Lung (tissue), 12 donors: Measurements from ENCODE around the gene STX1A. TPM values are rescaled to one million over a fixed set of nuclear protein-coding genes. Genes with fewer than 3 reads are reported as not detected.

Experiments
- ATAC-seq: fragments of 200-7000 bp; cut with Tn5 transposase; one replicate; pipeline ENCODE4 v1.9.1; 2020; ENCODE audit warnings: moderate number of reproducible peaks; ENCODE audit not compliant: insufficient read depth, low FRiP score
- DNase-seq, 3 donors: peaks; one replicate each; pipeline ENCODE4 v3.0.0-alpha.2; 2013 to 2017
- H3K27ac ChIP-seq, 2 donors: one replicate each; pipeline ENCODE4 v1.5.1; 2013; ENCODE audit warnings: mild to moderate bottlenecking in 2 of 2, moderate library complexity in 2 of 2, control low read depth in 1 of 2, inconsistent platforms in 1 of 2, low read depth in 1 of 2, low read length in 1 of 2
- H3K27me3 ChIP-seq, 3 donors: one replicate each; pipeline ENCODE4 v1.5.1; 2013; ENCODE audit warnings: low read length in 2 of 3; ENCODE audit not compliant: control insufficient read depth in 3 of 3, insufficient read depth in 3 of 3
- H3K36me3 ChIP-seq, 4 donors: one replicate each; pipeline ENCODE4 v1.5.1; 2013; ENCODE audit warnings: low read length in 4 of 4, mild to moderate bottlenecking in 1 of 4, moderate library complexity in 1 of 4; ENCODE audit not compliant: control insufficient read depth in 4 of 4, insufficient read depth in 4 of 4
- H3K4me1 ChIP-seq, 5 donors: one replicate each; pipeline ENCODE4 v1.5.1; 2013; ENCODE audit warnings: low read length in 5 of 5, mild to moderate bottlenecking in 2 of 5, moderate library complexity in 1 of 5; ENCODE audit not compliant: control insufficient read depth in 5 of 5, insufficient read depth in 5 of 5
- H3K4me3 ChIP-seq: one replicate; pipeline ENCODE4 v1.5.1; 2013; ENCODE audit warnings: mild to moderate bottlenecking, control low read depth, moderate library complexity
- H3K9ac ChIP-seq, 2 donors: one replicate each; pipeline ENCODE4 v1.5.1; 2013; ENCODE audit warnings: low read length in 2 of 2, control low read depth in 1 of 2; ENCODE audit not compliant: insufficient read depth in 1 of 2
- H3K9me3 ChIP-seq, 4 donors: one replicate each; pipeline ENCODE4 v1.5.1; 2013; ENCODE audit warnings: low read length in 3 of 4, mild to moderate bottlenecking in 1 of 4, moderate library complexity in 1 of 4; ENCODE audit not compliant: control insufficient read depth in 4 of 4, insufficient read depth in 3 of 4
- CTCF ChIP-seq: IDR thresholded peaks from 2 replicates; pipeline ENCODE4 v1.5.1; 2012; ENCODE audit warnings: mild to moderate bottlenecking; ENCODE audit errors: control extremely low read depth, extremely low read depth
- WGBS, 2 donors: extraction: QIAGEN DNeasy Blood & Tissue Kit; methylation state at CpG; one replicate each; pipeline ENCODE4 v1.1.7; 2013; 5-methylcytosine and 5-hydroxymethylcytosine counted together
- polyA plus RNA-seq, 2 donors: library from polyadenylated mRNA; stranded (reverse); fragments of 200-250 nt; gene quantifications; one replicate each; pipeline ENCODE4 v1.2.1, GENCODE V29; 2013
- total RNA-seq, 2 donors: library from RNA; depleted of rRNA in 1 of 2; stranded (reverse); fragments of >200 nt in 1 of 2; gene quantifications; one replicate each; pipeline ENCODE4 v1.2.1, GENCODE V29; 2014 to 2021
- donor health status: control.
- donor health status: control.
- donor health status: Bipolar disorder and iron deficiency.
- donor health status: healthy.
- donor health status: DM: yes; HTN: yes; CAD: no.

The STX1A gene
- total and polyA plus RNA-seq, 4 donors, result 4.1 to 8.0 (median 7.7) TPM

- no peak overlapping the region for H3K27ac ChIP-seq
- 83 to 95% methylated on average over 1 of the region's 1 CpG for WGBS, 2 donors
- H3K9ac ChIP-seq, result no peak overlapping the region
- H3K9me3 ChIP-seq, result no peaks in the 10 kb centered on the region
- H3K4me3 ChIP-seq, result no peak overlapping the region
- H3K36me3 ChIP-seq, result peaks cover 0 to 15% (median 8%) of the 10 kb centered on the region in 4 donors
- no peak for ATAC-seq
- no peaks in the 10 kb centered on the region for H3K27me3 ChIP-seq
- no peak for DNase-seq
- TF ChIP-seq CTCF, result no peak
- peaks cover 0 to 7% (median 0%) of the 10 kb centered on the region in 5 donors for H3K4me1 ChIP-seq
Observed at GRCh38 chr7:73674468-73675124, 44.9 kb downstream of the STX1A start.

- DNase-seq, result no peak
- no peaks in the 10 kb centered on the region for H3K27me3 ChIP-seq
- no peaks in the 10 kb centered on the region for H3K9me3 ChIP-seq
- H3K27ac ChIP-seq, result no peak overlapping the region
- ATAC-seq, result no peak
- no peak overlapping the region for H3K9ac ChIP-seq
- TF ChIP-seq CTCF, result no peak
- peaks cover 0 to 11% (median 4%) of the 10 kb centered on the region in 5 donors for H3K4me1 ChIP-seq
- peaks cover 0 to 7% (median 2%) of the 10 kb centered on the region in 4 donors for H3K36me3 ChIP-seq
- no peak overlapping the region for H3K4me3 ChIP-seq
- WGBS, 2 donors, result 94 to 95% methylated on average over 15 of the region's 15 CpGs
Observed at GRCh38 chr7:73671857-73672445, 47.5 kb downstream of the STX1A start.

- H3K4me3 ChIP-seq, result no peak overlapping the region
- 33 to 48% methylated on average over 12 of the region's 12 CpGs for WGBS, 2 donors
- no peaks in the 10 kb centered on the region for H3K27me3 ChIP-seq
- no peaks in the 10 kb centered on the region for H3K9me3 ChIP-seq
- peaks cover 0 to 11% (median 4%) of the 10 kb centered on the region in 5 donors for H3K4me1 ChIP-seq
- no peak overlapping the region for H3K27ac ChIP-seq
- peaks cover 0 to 7% (median 2%) of the 10 kb centered on the region in 4 donors for H3K36me3 ChIP-seq
- ATAC-seq, result no peak
- no peak overlapping the region for H3K9ac ChIP-seq
- TF ChIP-seq CTCF, result no peak
- no peak for DNase-seq
Observed at GRCh38 chr7:73671322-73671661, 48.2 kb downstream of the STX1A start.
